Measurements from ENCODE around the gene VAT1.
"Not testable (repeated sequence)": the region's sequence is repeated elsewhere in the genome, so short reads cannot be mapped to it uniquely, and the experiment has no call there.

Gene VAT1

GRCh38 chr17:43003542-43004172, 18.5 kb downstream of the VAT1 start:
- peak; percentile 62 for DNase-seq

- not testable (repeated sequence) for DNase-seq
These were observed 21.3 kb downstream of the VAT1 start for GRCh38 chr17:43000894-43001293.

GRCh38 chr17:42999003-42999525, 23.1 kb downstream of the VAT1 start:
- no peak for DNase-seq

- peak; percentile 100 for DNase-seq
These were observed 23.9 kb downstream of the VAT1 start, which contains the start of gene RPL27 for GRCh38 chr17:42997984-42998938. RPL27 (plus strand) TSS chr17:42998419; CDS start chr17:42998751, 332 bp downstream.

- no peak for DNase-seq
These were observed 24.7 kb downstream of the VAT1 start for GRCh38 chr17:42997390-42997983.

GRCh38 chr17:42993913-42994312, 28.3 kb downstream of the VAT1 start:
- not testable (repeated sequence) for DNase-seq

GRCh38 chr17:42992872-42993271, 29.3 kb downstream of the VAT1 start:
- DNase-seq, result no peak

- no peak for DNase-seq
These were observed 30.7 kb downstream of the VAT1 start for GRCh38 chr17:42991471-42991870.

GRCh38 chr17:42989726-42990652, 32.2 kb downstream of the VAT1 start:
- peak; percentile 64 for DNase-seq

GRCh38 chr17:42989141-42989540, 33.0 kb downstream of the VAT1 start:
- DNase-seq, result no peak

GRCh38 chr17:42985225-42985624, 37.0 kb downstream of the VAT1 start:
- DNase-seq, result no peak

GRCh38 chr17:42982266-42982665, 39.9 kb downstream of the VAT1 start:
- DNase-seq, result no peak

- peak; percentile 34 for DNase-seq
These were observed 41.3 kb downstream of the VAT1 start for GRCh38 chr17:42980766-42981397.

- DNase-seq, result peak; percentile 85
These were observed 41.9 kb downstream of the VAT1 start, which contains the start of gene RUNDC1 for GRCh38 chr17:42980274-42980765. RUNDC1 (plus strand) TSS chr17:42980565; CDS start chr17:42980577, 12 bp downstream.

- peak; percentile 64 for DNase-seq
These were observed 42.5 kb downstream of the VAT1 start, which contains the start of gene PTGES3L for GRCh38 chr17:42979511-42980273. PTGES3L (minus strand) TSS chr17:42980080; CDS start chr17:42980053, 27 bp downstream.

GRCh38 chr17:42975701-42976100, 46.5 kb downstream of the VAT1 start:
- not testable (repeated sequence) for DNase-seq

- no peak for DNase-seq
These were observed 46.9 kb downstream of the VAT1 start for GRCh38 chr17:42975265-42975664.

GRCh38 chr17:42973323-42973722, 48.9 kb downstream of the VAT1 start:
- DNase-seq, result not testable (repeated sequence)

- DNase-seq, result no peak
These were observed 50.6 kb downstream of the VAT1 start for GRCh38 chr17:42971589-42971988.

- DNase-seq, result peak; percentile 5
These were observed 53.1 kb downstream of the VAT1 start for GRCh38 chr17:42969001-42969581.
